Calu3 (cell line): ENCODE results near the gene WNT7B. TPM values are rescaled to one million over a fixed set of nuclear protein-coding genes. Genes with fewer than 3 reads are reported as not detected.
A peak's percentile ranks its signal among the peaks of the same experiment; 100 is the strongest.

Source experiments
- BruUV-seq: library from RNA; stranded (reverse); fragments of 400-500 nt; replicated peaks from 2 replicates; lab custom pipeline; 2021; lab: Mats Ljungman, UMichigan
- CTCF ChIA-PET: fragments of 300-600 bp; sonication (Branson Sonifier 250); formaldehyde crosslinking; loops from one replicate; lab custom pipeline; 2022; ENCODE audit warnings: antibody characterized with exemption; lab: Charles Lee
- DNase-seq: peaks from one replicate; pipeline ENCODE4 v3.0.0; 2022
- H3K27ac Mint-ChIP-seq: one replicate; pipeline ENCODE4 v1.8.0; 2022; ENCODE audit warnings: mixed read lengths; ENCODE audit not compliant: unreplicated experiment
- H3K27me3 Mint-ChIP-seq: one replicate; pipeline ENCODE4 v1.8.0; 2022; ENCODE audit warnings: mixed read lengths; ENCODE audit not compliant: unreplicated experiment
- H3K36me3 Mint-ChIP-seq: one replicate; pipeline ENCODE4 v1.8.0; 2022; ENCODE audit warnings: mild to moderate bottlenecking, moderate library complexity, mixed read lengths; ENCODE audit not compliant: insufficient read depth, unreplicated experiment
- H3K4me1 Mint-ChIP-seq: one replicate; pipeline ENCODE4 v1.8.0; 2022; ENCODE audit warnings: mild to moderate bottlenecking, low read depth, mixed read lengths; ENCODE audit not compliant: unreplicated experiment
- H3K4me3 Mint-ChIP-seq: one replicate; pipeline ENCODE4 v1.8.0; 2022; ENCODE audit warnings: mild to moderate bottlenecking, low read depth, moderate library complexity, mixed read lengths; ENCODE audit not compliant: unreplicated experiment
- H3K9me3 Mint-ChIP-seq: one replicate; pipeline ENCODE4 v1.8.0; 2022; ENCODE audit warnings: low read depth, mixed read lengths; ENCODE audit not compliant: unreplicated experiment
- CTCF ChIP-seq: fragments of 200-600 bp; IDR thresholded peaks from one replicate; pipeline ENCODE4 v1.8.0; 2022; ENCODE audit warnings: antibody characterized with exemption; ENCODE audit not compliant: unreplicated experiment
- intact Hi-C: fragments of 100-400 bp; cut with micrococcal nuclease; formaldehyde crosslinking; loops from one replicate; pipeline ENCODE4 v1.10.0; 2022; ENCODE audit not compliant: unreplicated experiment
- total RNA-seq: library from RNA; stranded (reverse); gene quantifications from 2 replicates; pipeline ENCODE4 v1.2.3, GENCODE V29; 2022

Gene WNT7B
- total RNA-seq, 1 experiment from 2014 or later: 100.0 TPM

GRCh38 chr22:45930324-45930723 is 46.6 kb downstream of the WNT7B start:
- no peak for TF ChIP-seq CTCF
- DNase-seq: no peak
- intact Hi-C loops: no loop called here
- Mint-ChIP-seq H3K4me3 (no peak overlapping the region), H3K9me3 (no peaks in the 10 kb centered on the region), H3K27me3 (no peaks in the 10 kb centered on the region), H3K27ac (no peak overlapping the region), H3K36me3 (peaks cover 59% of the 10 kb centered on the region), H3K4me1 (peaks cover 35% of the 10 kb centered on the region)
- CTCF ChIA-PET: no interaction called here
- BruUV-seq: no TSS peak

GRCh38 chr22:45929649-45930048 is 47.3 kb downstream of the WNT7B start:
- no peak for DNase-seq
- H3K9me3 Mint-ChIP-seq: no peaks in the 10 kb centered on the region
- no peaks in the 10 kb centered on the region for H3K27me3 Mint-ChIP-seq
- no peak for TF ChIP-seq CTCF
- H3K4me3 Mint-ChIP-seq: no peak overlapping the region
- H3K36me3 Mint-ChIP-seq: peaks cover 52% of the 10 kb centered on the region
- BruUV-seq: no TSS peak
- intact Hi-C loops: no loop called here
- CTCF ChIA-PET: no interaction called here
- H3K4me1 Mint-ChIP-seq: peaks cover 35% of the 10 kb centered on the region
- H3K27ac Mint-ChIP-seq: no peak overlapping the region

GRCh38 chr22:45928726-45929368 is 48.1 kb downstream of the WNT7B start:
- CTCF ChIA-PET: interaction anchor here (0.6 kb wide), 1 partner anchor 13 kb away, joined by 4 read pairs; no protein-coding TSS in a partner anchor
- no TSS peak for BruUV-seq
- no peak overlapping the region for H3K4me3 Mint-ChIP-seq
- H3K4me1 Mint-ChIP-seq: peaks cover 35% of the 10 kb centered on the region
- TF ChIP-seq CTCF: no peak
- no peak for DNase-seq
- intact Hi-C loops: no loop called here
- peak overlapping the region; percentile 9 for H3K27ac Mint-ChIP-seq
- no peaks in the 10 kb centered on the region for H3K9me3 Mint-ChIP-seq
- no peaks in the 10 kb centered on the region for H3K27me3 Mint-ChIP-seq
- H3K36me3 Mint-ChIP-seq: peaks cover 48% of the 10 kb centered on the region

- Mint-ChIP-seq H3K27ac (no peak overlapping the region), H3K9me3 (no peaks in the 10 kb centered on the region), H3K4me1 (peaks cover 30% of the 10 kb centered on the region), H3K36me3 (peaks cover 51% of the 10 kb centered on the region), H3K4me3 (no peak overlapping the region), H3K27me3 (no peaks in the 10 kb centered on the region)
- no peak for TF ChIP-seq CTCF
- intact Hi-C loops: no loop called here
- DNase-seq: no peak
- BruUV-seq: no TSS peak
- CTCF ChIA-PET: no interaction called here
These were observed 49.9 kb downstream of the WNT7B start for GRCh38 chr22:45927059-45927458.
